OCI-LY7 (cell line): ENCODE results near the gene SV2C.

ENCODE experiments used
- CTCF ChIP-seq: fragments of 200-600 bp; sonication (generic); conservative IDR thresholded peaks from 2 replicates; pipeline ENCODE4 v1.5.1; 2014; ENCODE audit warnings: mild to moderate bottlenecking, antibody characterized with exemption, low read length, moderate library complexity, mixed read lengths
- EZH2phosphoT487 ChIP-seq: fragments of 200-600 bp; sonication (generic); IDR thresholded peaks from 2 replicates; pipeline ENCODE4 v1.6.1; 2018; ENCODE audit warnings: low read depth, borderline replicate concordance, mild to moderate bottlenecking, mixed run types, antibody characterized with exemption, low read length, moderate library complexity, mixed read lengths

- TF ChIP-seq CTCF (peak; percentile 81), EZH2phosphoT487 (no peak)
Observed at GRCh38 chr5:76337953-76338451, 254.8 kb downstream of the SV2C start.
